Measurements from ENCODE around the gene S100Z. TPM values are rescaled to one million over a fixed set of nuclear protein-coding genes. Genes with fewer than 3 reads are reported as not detected.
"Not testable (repeated sequence)": the region's sequence is repeated elsewhere in the genome, so short reads cannot be mapped to it uniquely, and the experiment has no call there.

S100Z gene
- total and polyA plus RNA-seq, 7 donors: 0.25 to 0.69 (median 0.60) TPM; not detected in 4

DNA sequence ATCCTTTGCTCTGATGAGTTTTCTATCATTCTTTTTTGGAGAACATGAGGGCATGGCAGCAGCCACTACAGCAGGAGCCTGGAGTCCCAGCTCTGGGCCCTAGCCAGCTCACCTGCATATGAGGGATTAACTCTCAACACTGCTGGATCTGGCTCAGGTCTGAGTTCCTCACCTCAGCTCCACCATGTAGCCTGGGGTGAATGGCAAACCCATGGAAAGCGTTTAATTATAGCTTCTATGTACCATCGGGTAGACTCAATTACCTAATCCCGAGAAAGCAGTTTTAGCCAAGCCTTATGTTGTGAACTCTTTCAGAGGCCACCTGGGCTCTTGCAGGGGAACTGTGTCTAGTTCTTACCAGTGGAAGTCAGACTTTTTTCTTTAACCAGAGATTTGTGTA lies 3.9 kb upstream of the S100Z start:
- no peak for TF ChIP-seq EP300 (IDR thresholded peaks at IDR 0.05)
- TF ChIP-seq POLR2A (IDR thresholded peaks at IDR 0.05): no peak
- TF ChIP-seq, protein P1, sequence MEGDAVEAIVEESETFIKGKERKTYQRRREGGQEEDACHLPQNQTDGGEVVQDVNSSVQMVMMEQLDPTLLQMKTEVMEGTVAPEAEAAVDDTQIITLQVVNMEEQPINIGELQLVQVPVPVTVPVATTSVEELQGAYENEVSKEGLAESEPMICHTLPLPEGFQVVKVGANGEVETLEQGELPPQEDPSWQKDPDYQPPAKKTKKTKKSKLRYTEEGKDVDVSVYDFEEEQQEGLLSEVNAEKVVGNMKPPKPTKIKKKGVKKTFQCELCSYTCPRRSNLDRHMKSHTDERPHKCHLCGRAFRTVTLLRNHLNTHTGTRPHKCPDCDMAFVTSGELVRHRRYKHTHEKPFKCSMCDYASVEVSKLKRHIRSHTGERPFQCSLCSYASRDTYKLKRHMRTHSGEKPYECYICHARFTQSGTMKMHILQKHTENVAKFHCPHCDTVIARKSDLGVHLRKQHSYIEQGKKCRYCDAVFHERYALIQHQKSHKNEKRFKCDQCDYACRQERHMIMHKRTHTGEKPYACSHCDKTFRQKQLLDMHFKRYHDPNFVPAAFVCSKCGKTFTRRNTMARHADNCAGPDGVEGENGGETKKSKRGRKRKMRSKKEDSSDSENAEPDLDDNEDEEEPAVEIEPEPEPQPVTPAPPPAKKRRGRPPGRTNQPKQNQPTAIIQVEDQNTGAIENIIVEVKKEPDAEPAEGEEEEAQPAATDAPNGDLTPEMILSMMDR (IDR thresholded peaks at IDR 0.05): no peak
- TF ChIP-seq POLR2AphosphoS5 (IDR thresholded peaks at IDR 0.05): no peak
- H3K4me1 ChIP-seq: no peaks in the 10 kb centered on the region
- no peaks in the 10 kb centered on the region for H3K36me3 ChIP-seq
- no peak for DNase-seq
- H3K9me3 ChIP-seq: no peaks in the 10 kb centered on the region
- no peaks in the 10 kb centered on the region for H3K27me3 ChIP-seq
- intact Hi-C loops (cut with DNase I): no loop called here
- 96 to 99% methylated on average over 3 of the region's 3 CpGs for WGBS, 2 donors
- no peak overlapping the region for H3K4me3 ChIP-seq
- H3K27ac ChIP-seq: no peak overlapping the region

DNA sequence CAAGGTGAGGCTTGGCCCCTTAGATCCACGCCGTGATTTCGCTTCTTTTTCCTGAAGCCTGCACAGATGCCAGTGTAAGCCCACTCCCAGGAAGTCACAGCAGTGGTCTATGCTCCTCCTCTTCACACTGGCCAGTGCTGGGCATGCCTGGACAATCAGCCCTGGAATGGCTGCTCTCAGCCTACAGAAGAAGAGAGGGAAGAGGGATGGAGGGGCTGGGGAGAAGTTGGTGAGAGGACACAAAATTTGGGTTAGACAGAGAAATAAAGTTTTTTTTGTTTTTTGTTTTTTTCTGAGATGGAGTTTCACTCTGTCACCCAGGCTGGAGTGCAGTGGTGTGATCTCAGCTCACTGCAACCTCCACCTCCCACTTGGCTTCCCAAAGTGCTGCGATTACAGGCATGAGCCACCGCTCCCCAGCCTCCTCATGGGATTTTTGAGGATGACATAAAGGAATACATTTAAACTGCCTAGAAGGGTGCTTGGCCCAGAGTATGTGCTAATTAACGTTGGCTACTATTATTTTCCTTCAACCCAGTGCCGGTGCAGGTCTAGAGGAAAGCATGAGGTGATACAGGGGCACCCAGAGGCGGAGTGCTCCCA lies 830 bp downstream of the S100Z start:
- H3K4me3 ChIP-seq: no peak overlapping the region
- H3K27ac ChIP-seq: peak overlapping the region in 1 of 4 donors; percentile 31
- H3K36me3 ChIP-seq: no peaks in the 10 kb centered on the region
- H3K27me3 ChIP-seq: no peaks in the 10 kb centered on the region
- 88 to 92% methylated on average over 8 of the region's 8 CpGs for WGBS, 2 donors
- intact Hi-C loops (cut with DNase I): no loop called here
- no peak for DNase-seq
- H3K9me3 ChIP-seq: no peaks in the 10 kb centered on the region
- H3K4me1 ChIP-seq: no peaks in the 10 kb centered on the region
- TF ChIP-seq POLR2AphosphoS5 (IDR thresholded peaks at IDR 0.05) (no peak), POLR2A (IDR thresholded peaks at IDR 0.05) (no peak), EP300 (IDR thresholded peaks at IDR 0.05) (no peak)
- TF ChIP-seq, protein P1 (IDR thresholded peaks at IDR 0.05): no peak

DNA sequence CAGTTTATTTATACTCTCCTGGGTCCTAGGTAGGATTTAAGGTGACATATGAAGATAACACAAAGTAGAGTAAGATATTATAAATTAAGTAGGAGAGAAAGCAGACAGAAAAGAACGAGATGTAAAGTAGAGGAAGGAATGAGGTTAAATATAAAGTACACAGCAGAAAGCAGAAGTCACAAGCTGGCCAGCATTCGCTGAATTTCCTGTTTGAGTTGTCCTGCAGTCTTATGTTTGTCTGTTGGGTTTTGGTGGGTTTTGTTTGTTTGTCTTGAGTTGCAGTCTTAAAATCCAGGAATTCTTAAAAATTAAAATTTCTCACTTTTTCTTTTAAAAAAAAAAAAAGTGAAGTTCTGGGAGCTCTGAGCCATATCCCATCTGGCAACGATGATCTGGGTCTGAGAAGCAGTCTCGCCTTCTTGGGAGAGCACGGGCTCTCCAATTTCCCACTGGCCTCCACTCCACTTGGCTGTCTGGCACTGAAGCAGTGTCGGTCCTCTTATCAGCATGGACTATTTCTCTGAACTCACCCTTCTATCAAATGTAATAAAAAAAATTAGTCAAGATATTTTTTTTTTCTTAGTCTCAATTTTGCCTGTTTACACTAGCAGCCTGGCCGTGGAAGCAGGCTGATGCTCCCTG lies 2.0 kb downstream of the S100Z start:
- no peak for DNase-seq
- Histone ChIP-seq H3K36me3 (no peaks in the 10 kb centered on the region), H3K27ac (peak overlapping the region in 1 of 4 donors; percentile 31), H3K27me3 (no peaks in the 10 kb centered on the region), H3K4me3 (no peak overlapping the region), H3K9me3 (no peaks in the 10 kb centered on the region), H3K4me1 (no peaks in the 10 kb centered on the region)
- intact Hi-C loops (cut with DNase I): no loop called here
- 51 to 65% methylated on average over 7 of the region's 7 CpGs for WGBS, 2 donors
- TF ChIP-seq POLR2A (IDR thresholded peaks at IDR 0.05) (no peak), EP300 (IDR thresholded peaks at IDR 0.05) (no peak), POLR2AphosphoS5 (IDR thresholded peaks at IDR 0.05) (no peak)
- TF ChIP-seq, protein P1 (IDR thresholded peaks at IDR 0.05): no peak

DNA sequence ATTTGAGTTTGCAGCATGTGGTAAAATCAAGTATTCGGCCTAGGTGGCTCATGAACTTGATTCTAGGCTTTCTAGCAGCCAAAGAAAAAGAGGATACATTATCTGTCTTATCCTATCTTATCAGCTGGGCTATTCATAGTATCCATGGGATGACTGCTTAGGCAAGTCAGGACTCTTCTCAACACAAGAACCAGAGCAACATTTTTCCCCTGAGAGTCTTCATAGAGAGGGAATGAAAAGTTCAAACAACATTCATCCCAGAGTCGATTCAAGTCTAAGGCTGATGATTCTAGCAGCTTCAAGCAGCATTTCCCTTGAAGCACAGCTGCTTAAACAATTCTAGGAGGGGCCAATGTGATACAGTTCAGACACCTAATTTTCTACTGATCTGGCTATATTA lies 3.0 kb downstream of the S100Z start:
- H3K4me3 ChIP-seq: no peak overlapping the region
- H3K27me3 ChIP-seq: no peaks in the 10 kb centered on the region
- no peak for DNase-seq
- H3K36me3 ChIP-seq: no peaks in the 10 kb centered on the region
- no peaks in the 10 kb centered on the region for H3K4me1 ChIP-seq
- intact Hi-C loops (cut with DNase I): no loop called here
- 71 to 78% methylated on average over 2 of the region's 2 CpGs for WGBS, 2 donors
- no peak overlapping the region for H3K27ac ChIP-seq
- no peaks in the 10 kb centered on the region for H3K9me3 ChIP-seq
- TF ChIP-seq EP300 (IDR thresholded peaks at IDR 0.05) (no peak), POLR2AphosphoS5 (IDR thresholded peaks at IDR 0.05) (no peak), POLR2A (IDR thresholded peaks at IDR 0.05) (no peak)
- TF ChIP-seq, protein P1 (IDR thresholded peaks at IDR 0.05): no peak

DNA sequence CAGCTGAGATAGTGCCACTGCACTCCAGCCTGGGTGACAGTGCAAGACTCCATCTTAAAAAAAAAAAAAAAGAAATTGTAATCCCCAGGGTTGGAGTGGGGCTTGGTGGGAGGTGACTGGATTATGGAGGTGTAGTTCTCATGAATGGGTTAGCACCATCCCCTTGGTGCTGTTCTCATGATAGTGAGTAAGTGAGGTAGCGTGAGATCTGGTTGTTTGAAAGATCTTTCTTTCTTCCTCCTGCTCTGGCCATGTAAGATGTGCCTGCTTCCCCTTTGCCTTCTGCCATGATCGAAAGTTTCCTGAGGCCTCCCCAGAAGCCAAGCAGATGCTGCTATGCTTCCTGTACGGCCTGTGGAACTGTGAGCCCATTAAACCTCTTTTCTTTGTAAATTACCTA lies 3.9 kb downstream of the S100Z start:
- 87 to 93% methylated on average over 3 of the region's 3 CpGs for WGBS, 2 donors
- H3K27ac ChIP-seq; H3K4me1 ChIP-seq; H3K36me3 ChIP-seq; H3K9me3 ChIP-seq; H3K4me3 ChIP-seq; intact Hi-C loops (cut with DNase I); H3K27me3 ChIP-seq; DNase-seq: not testable (repeated sequence)
